Nephron progenitor cell (in vitro differentiated cells): ENCODE measurements around the gene ACBD4.
A peak's percentile ranks its signal among the peaks of the same experiment; 100 is the strongest.

Experiments used
- DNase-seq: peaks from one replicate; pipeline ENCODE4 v3.0.0; 2021
- H3K27ac Mint-ChIP-seq: 2 replicates; pipeline ENCODE4 v1.8.0; 2021; ENCODE audit warnings: mild to moderate bottlenecking, moderate library complexity, mixed read lengths
- H3K27me3 Mint-ChIP-seq: 2 replicates; pipeline ENCODE4 v1.8.0; 2021; ENCODE audit warnings: mild to moderate bottlenecking, low read depth, mixed read lengths; ENCODE audit not compliant: poor library complexity
- H3K36me3 Mint-ChIP-seq: 2 replicates; pipeline ENCODE4 v1.8.0; 2021; ENCODE audit warnings: low read depth, mixed read lengths
- H3K4me1 Mint-ChIP-seq: 2 replicates; pipeline ENCODE4 v1.8.0; 2021; ENCODE audit warnings: mixed read lengths
- H3K4me3 Mint-ChIP-seq: 2 replicates; pipeline ENCODE4 v1.8.0; 2021; ENCODE audit warnings: mild to moderate bottlenecking, moderate library complexity, mixed read lengths
- H3K9me3 Mint-ChIP-seq: 2 replicates; pipeline ENCODE4 v1.8.0; 2021; ENCODE audit warnings: mild to moderate bottlenecking, moderate library complexity, mixed read lengths
- CTCF ChIP-seq: fragments of 200-600 bp; sonication (generic); IDR thresholded peaks from 2 replicates; pipeline ENCODE4 v1.5.0; 2021; ENCODE audit warnings: antibody characterized with exemption

ACBD4 gene

GRCh38 chr17:45115871-45116270 lies 19.6 kb upstream of the ACBD4 start:
- H3K4me1 Mint-ChIP-seq, result peaks cover 74% of the 10 kb centered on the region
- no peak for DNase-seq
- no peaks in the 10 kb centered on the region for H3K9me3 Mint-ChIP-seq
- H3K36me3 Mint-ChIP-seq, result no peaks in the 10 kb centered on the region
- H3K27ac Mint-ChIP-seq, result peak overlapping the region; percentile 87
- TF ChIP-seq CTCF, result no peak
- H3K27me3 Mint-ChIP-seq, result no peaks in the 10 kb centered on the region
- H3K4me3 Mint-ChIP-seq, result peak overlapping the region; percentile 8

- no peaks in the 10 kb centered on the region for H3K36me3 Mint-ChIP-seq
- H3K27ac Mint-ChIP-seq, result peak overlapping the region; percentile 21
- no peaks in the 10 kb centered on the region for H3K27me3 Mint-ChIP-seq
- H3K4me3 Mint-ChIP-seq, result no peak overlapping the region
- H3K9me3 Mint-ChIP-seq, result no peaks in the 10 kb centered on the region
- peaks cover 69% of the 10 kb centered on the region for H3K4me1 Mint-ChIP-seq
- no peak for DNase-seq
- TF ChIP-seq CTCF, result no peak
Measured at GRCh38 chr17:45116434-45117016, 19.0 kb upstream of the ACBD4 start.

- no peaks in the 10 kb centered on the region for H3K9me3 Mint-ChIP-seq
- peak overlapping the region; percentile 69 for H3K27ac Mint-ChIP-seq
- no peak for TF ChIP-seq CTCF
Measured at GRCh38 chr17:45117334-45117733, 18.2 kb upstream of the ACBD4 start.

GRCh38 chr17:45117848-45118646 lies 17.4 kb upstream of the ACBD4 start:
- H3K4me3 Mint-ChIP-seq, result no peak overlapping the region
- no peak for DNase-seq
- no peak for TF ChIP-seq CTCF
- no peaks in the 10 kb centered on the region for H3K36me3 Mint-ChIP-seq
- H3K27ac Mint-ChIP-seq, result no peak overlapping the region
- no peaks in the 10 kb centered on the region for H3K27me3 Mint-ChIP-seq
- H3K4me1 Mint-ChIP-seq, result peaks cover 74% of the 10 kb centered on the region
- H3K9me3 Mint-ChIP-seq, result no peaks in the 10 kb centered on the region

More at GRCh38 chr17:45117334-45117733, 18.2 kb upstream of the ACBD4 start:
- Mint-ChIP-seq H3K4me3 (no peak overlapping the region), H3K27me3 (no peaks in the 10 kb centered on the region), H3K36me3 (no peaks in the 10 kb centered on the region), H3K4me1 (peaks cover 69% of the 10 kb centered on the region)
- no peak for DNase-seq

GRCh38 chr17:45118691-45119090 lies 16.8 kb upstream of the ACBD4 start:
- Mint-ChIP-seq H3K4me3 (no peak overlapping the region), H3K27ac (no peak overlapping the region), H3K9me3 (no peaks in the 10 kb centered on the region), H3K4me1 (peaks cover 73% of the 10 kb centered on the region), H3K36me3 (no peaks in the 10 kb centered on the region), H3K27me3 (no peaks in the 10 kb centered on the region)
- TF ChIP-seq CTCF, result no peak
- no peak for DNase-seq
